Stimulated activated CD4-positive, alpha-beta T cell treated with anti-CD3 and anti-CD28 coated beads, Interleukin-12 subunit alpha, Interleukin-12 subunit beta, amount 100 ng/mL, for 24 hours (primary cell): ENCODE measurements around the gene COBL.

Source experiments
- DNase-seq, 2 experiments: peaks; one replicate each; pipeline ENCODE4 v3.0.0-alpha.2; 2020; ENCODE audit warnings: low read depth in 2 of 2

Gene COBL

GRCh38 chr7:51251290-51251689 is 65.3 kb downstream of the COBL start:
- no peak for DNase-seq

GRCh38 chr7:51250512-51250911 is 66.1 kb downstream of the COBL start:
- no peak for DNase-seq

GRCh38 chr7:51249991-51250390 is 66.6 kb downstream of the COBL start:
- DNase-seq, result no peak

GRCh38 chr7:51249187-51249945 is 67.2 kb downstream of the COBL start:
- DNase-seq, result no peak

- no peak for DNase-seq
Observed at GRCh38 chr7:51246258-51247245, 70.1 kb downstream of the COBL start.

GRCh38 chr7:51244885-51245284 is 71.7 kb downstream of the COBL start:
- no peak for DNase-seq

- DNase-seq, result no peak
Observed at GRCh38 chr7:51244053-51244452, 72.6 kb downstream of the COBL start.

GRCh38 chr7:51243631-51244030 is 73.0 kb downstream of the COBL start:
- DNase-seq, result no peak

- DNase-seq, result no peak
Observed at GRCh38 chr7:51242881-51243518, 73.6 kb downstream of the COBL start.

GRCh38 chr7:51242007-51242691 is 74.5 kb downstream of the COBL start:
- no peak for DNase-seq

GRCh38 chr7:51240868-51241267 is 75.7 kb downstream of the COBL start:
- DNase-seq, result no peak

GRCh38 chr7:51239691-51240090 is 76.9 kb downstream of the COBL start:
- no peak for DNase-seq

GRCh38 chr7:51238981-51239495 is 77.6 kb downstream of the COBL start:
- no peak for DNase-seq

- DNase-seq, result no peak
Observed at GRCh38 chr7:51237446-51238133, 79.0 kb downstream of the COBL start.

- DNase-seq, result no peak
Observed at GRCh38 chr7:51236470-51237132, 80.0 kb downstream of the COBL start.

- no peak for DNase-seq
Observed at GRCh38 chr7:51235593-51236313, 80.9 kb downstream of the COBL start.

GRCh38 chr7:51234609-51235308 is 81.8 kb downstream of the COBL start:
- DNase-seq, result no peak

- DNase-seq, result no peak
Observed at GRCh38 chr7:51234139-51234538, 82.5 kb downstream of the COBL start.

- no peak for DNase-seq
Observed at GRCh38 chr7:51233374-51233773, 83.2 kb downstream of the COBL start.
